ENCODE data around the gene TTC34. TPM values are rescaled to one million over a fixed set of nuclear protein-coding genes. Genes with fewer than 3 reads are reported as not detected.

Gene TTC34
- total RNA-seq, 1 donor from 2014 or later: under 0.01 TPM

DNA sequence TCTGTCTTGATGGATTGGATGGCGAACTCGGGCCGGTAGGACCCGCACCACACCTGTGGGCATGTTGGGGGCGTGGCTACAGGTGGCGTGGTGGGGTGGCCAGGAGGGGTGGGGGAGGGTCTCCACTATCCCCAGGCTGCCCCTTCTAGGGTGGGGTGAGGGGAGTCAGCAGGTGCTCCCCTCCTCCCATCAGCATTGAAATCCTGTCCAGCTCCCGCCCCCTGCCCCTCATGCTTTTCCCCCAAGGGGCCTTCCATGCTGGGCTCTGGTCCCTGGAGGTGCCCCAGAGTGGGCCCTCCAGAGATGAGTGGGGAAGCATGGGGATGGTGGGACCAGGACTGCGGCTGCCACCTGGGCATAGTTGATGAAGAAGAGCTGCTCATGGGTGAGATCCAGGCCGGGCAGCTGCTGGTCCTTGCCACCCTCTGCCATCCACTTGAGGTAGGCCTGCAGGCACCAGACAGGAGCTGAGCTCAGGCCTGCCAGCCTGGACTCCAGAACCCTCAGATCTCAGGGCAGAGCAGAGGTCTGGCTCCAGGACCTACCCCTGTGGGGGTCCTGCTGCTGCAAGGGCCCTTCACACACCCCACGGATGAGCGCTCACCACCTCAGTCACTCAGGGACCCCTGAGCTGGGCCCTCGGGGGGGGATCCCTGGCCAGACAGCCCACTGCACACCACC is 209.8 kb downstream of the TTC34 start:
- peaks cover 4% of the 10 kb centered on the region for H3K36me3 ChIP-seq (ENCODE audit: control insufficient read depth, insufficient read depth, low read length)
- H3K4me3 ChIP-seq (ENCODE audit: low read depth, low read length): no peak overlapping the region
- no peaks in the 10 kb centered on the region for H3K27me3 ChIP-seq (ENCODE audit: control insufficient read depth, insufficient read depth, low read length)
- TF ChIP-seq, protein P1, sequence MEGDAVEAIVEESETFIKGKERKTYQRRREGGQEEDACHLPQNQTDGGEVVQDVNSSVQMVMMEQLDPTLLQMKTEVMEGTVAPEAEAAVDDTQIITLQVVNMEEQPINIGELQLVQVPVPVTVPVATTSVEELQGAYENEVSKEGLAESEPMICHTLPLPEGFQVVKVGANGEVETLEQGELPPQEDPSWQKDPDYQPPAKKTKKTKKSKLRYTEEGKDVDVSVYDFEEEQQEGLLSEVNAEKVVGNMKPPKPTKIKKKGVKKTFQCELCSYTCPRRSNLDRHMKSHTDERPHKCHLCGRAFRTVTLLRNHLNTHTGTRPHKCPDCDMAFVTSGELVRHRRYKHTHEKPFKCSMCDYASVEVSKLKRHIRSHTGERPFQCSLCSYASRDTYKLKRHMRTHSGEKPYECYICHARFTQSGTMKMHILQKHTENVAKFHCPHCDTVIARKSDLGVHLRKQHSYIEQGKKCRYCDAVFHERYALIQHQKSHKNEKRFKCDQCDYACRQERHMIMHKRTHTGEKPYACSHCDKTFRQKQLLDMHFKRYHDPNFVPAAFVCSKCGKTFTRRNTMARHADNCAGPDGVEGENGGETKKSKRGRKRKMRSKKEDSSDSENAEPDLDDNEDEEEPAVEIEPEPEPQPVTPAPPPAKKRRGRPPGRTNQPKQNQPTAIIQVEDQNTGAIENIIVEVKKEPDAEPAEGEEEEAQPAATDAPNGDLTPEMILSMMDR (IDR thresholded peaks at IDR 0.05; ENCODE audit: insufficient read depth, low read length, severe bottlenecking): no peak
- DNase-seq (ENCODE audit: low read depth) (no peak), FAIRE-seq (no peak)

DNA sequence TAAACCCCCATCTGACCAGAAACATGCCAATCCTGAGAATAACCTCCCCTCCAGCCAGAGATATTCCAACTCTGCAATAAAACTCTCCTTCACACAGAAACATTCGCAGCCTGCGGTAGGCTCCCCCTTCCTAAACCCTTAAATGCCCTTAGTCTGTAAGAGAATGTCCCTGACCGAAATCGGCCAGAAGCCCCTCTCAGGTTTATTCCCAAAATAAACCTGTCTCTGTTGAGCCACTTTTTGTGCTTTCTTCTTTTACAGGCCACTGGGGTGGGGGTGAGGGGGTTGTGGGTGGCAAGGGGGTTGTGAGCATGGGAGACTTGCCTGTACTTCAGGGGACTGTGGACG is 210.3 kb downstream of the TTC34 start:
- no peak for FAIRE-seq
- H3K27me3 ChIP-seq (ENCODE audit: control insufficient read depth, insufficient read depth, low read length): no peaks in the 10 kb centered on the region
- TF ChIP-seq, protein P1 (IDR thresholded peaks at IDR 0.05; ENCODE audit: insufficient read depth, low read length, severe bottlenecking): no peak

DNA sequence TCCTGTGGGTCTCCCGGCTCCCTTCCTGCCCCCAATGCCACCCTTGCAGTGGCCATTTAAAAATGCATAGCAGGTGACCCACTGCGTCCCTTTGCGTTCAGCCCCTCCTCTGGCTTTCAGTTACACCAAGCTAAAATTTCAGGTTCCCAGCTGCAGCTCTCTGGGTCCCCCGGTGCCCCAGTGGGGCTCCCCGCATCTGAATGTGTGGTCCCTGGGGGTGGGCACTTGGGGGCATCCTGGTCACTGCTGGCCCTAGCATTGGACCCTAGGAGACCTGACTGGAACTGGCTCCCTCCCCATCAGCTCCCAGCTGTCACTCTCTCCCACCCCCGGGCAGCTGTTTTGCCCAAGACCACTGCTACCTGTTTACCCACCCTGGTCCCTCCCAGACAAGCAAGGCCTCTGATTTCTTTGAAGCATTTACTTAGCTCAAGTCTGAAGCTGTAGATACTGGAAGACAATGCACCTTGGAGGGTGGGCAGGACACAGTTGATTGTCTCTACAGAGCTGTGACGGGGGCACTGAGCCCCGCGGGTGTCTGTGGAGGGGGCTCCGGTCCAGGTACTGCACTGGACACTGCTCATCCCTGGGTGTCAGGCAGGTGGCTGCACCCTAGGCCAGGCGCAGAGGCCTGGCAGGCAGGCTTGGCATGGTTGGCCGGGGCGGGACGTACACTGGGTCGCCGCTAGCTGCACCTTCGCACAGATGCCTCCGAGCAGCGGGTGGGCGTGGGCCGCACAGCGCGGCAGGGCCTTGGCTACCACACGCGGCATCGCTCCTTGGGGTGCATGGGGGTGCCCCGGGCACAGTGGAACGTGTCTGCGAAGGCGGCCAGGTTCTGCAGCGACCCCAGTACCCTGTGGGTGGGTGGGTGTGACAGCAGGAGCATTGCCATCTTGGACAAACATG is 211.0 kb downstream of the TTC34 start:
- peaks cover 4% of the 10 kb centered on the region for H3K36me3 ChIP-seq (ENCODE audit: control insufficient read depth, insufficient read depth, low read length)
- DNase-seq (ENCODE audit: low read depth) (no peak), FAIRE-seq (no peak)
- no peaks in the 10 kb centered on the region for H3K27me3 ChIP-seq (ENCODE audit: control insufficient read depth, insufficient read depth, low read length)
- TF ChIP-seq, protein P1 (IDR thresholded peaks at IDR 0.05; ENCODE audit: insufficient read depth, low read length, severe bottlenecking): no peak
- H3K4me3 ChIP-seq (ENCODE audit: low read depth, low read length): no peak overlapping the region

More for the DNA sequence above, 210.3 kb downstream of the TTC34 start:
- H3K4me3 ChIP-seq (ENCODE audit: low read depth, low read length): no peak overlapping the region
- no peak for DNase-seq (ENCODE audit: low read depth)
- H3K36me3 ChIP-seq (ENCODE audit: control insufficient read depth, insufficient read depth, low read length): peaks cover 4% of the 10 kb centered on the region

DNA sequence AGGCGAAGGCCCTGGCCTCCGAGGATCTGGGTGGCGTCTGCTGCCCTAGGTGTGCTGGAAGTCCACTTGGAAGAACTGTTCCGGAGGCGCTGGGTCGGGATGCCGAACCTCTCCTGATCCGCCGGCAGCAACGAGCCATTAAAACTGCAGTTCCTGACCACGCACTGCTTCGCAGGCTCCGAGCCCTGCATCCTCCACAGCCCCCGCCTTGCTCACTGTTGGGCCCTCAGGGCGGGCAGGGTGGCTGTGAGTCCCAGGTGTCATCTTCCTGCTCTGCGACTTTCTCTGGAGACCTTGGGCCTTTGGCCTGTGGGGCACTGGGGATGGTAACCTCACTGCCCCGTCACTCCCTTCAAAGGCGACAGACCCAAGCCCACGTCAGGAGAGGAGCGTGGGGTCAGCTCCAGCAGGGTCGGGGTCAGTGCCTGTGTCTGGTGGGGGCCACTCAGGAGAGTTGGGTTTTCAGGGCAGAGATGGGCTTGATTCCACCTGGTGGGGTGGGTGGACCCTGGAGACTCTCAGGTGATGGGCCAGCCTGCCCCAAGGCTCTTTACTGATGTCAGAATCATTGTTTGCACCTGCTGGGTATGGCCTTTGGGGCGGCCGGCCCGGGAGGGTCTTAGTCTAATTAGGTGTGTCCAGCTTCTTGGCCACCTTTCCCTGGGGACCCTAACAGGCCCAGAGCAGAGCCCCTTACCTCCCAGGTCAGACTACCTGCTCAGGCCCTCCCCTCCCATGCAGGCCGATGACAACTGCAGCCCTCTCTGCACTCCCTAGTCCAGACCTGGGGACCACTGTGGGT is 211.9 kb downstream of the TTC34 start:
- DNase-seq (ENCODE audit: low read depth): no peak
- no peak for FAIRE-seq
- Histone ChIP-seq H3K27me3 (ENCODE audit: control insufficient read depth, insufficient read depth, low read length) (no peaks in the 10 kb centered on the region), H3K4me3 (ENCODE audit: low read depth, low read length) (no peak overlapping the region), H3K36me3 (ENCODE audit: control insufficient read depth, insufficient read depth, low read length) (peaks cover 4% of the 10 kb centered on the region)
- TF ChIP-seq, protein P1 (IDR thresholded peaks at IDR 0.05; ENCODE audit: insufficient read depth, low read length, severe bottlenecking): no peak

DNA sequence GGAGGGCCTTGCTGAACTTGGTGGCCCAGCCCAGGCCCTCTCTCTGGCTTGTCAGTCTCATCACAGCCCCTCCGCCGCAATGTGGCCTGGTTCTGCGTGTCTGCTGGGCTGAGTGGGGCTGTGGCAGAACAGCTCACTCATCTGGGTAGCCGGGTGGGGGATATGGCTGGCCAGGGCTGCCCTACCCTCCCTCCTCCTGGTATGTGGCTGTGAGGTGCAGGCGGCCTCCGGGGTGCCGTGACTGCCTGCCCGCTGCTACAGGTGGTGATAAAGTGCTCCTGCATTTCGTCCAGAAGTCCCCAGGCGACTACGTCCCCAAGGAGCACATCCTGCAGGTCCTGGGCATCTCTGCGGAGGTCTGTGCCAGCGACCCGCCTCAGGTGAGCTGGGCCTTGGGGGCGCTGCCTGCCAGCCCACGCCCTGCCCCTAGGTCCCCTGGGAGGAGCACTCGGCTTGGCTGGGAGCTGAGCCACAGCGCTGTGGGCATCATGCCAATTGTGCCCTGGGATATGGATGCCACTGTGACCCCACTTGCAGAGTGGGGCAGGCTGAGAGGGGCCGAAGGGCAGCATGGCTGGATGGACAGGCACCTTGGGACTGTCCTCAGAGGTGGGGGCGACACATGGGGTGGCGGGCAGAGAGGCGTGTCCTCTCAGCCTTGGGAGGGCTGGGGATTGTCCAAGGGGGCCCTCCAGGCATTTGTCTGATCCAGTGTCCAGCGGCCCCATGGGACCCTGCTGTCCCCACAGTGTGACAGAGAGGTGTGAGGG is 212.6 kb downstream of the TTC34 start:
- H3K27me3 ChIP-seq (ENCODE audit: control insufficient read depth, insufficient read depth, low read length): no peaks in the 10 kb centered on the region
- FAIRE-seq: no peak
- H3K4me3 ChIP-seq (ENCODE audit: low read depth, low read length): no peak overlapping the region
- peaks cover 4% of the 10 kb centered on the region for H3K36me3 ChIP-seq (ENCODE audit: control insufficient read depth, insufficient read depth, low read length)
- TF ChIP-seq, protein P1 (IDR thresholded peaks at IDR 0.05; ENCODE audit: insufficient read depth, low read length, severe bottlenecking): no peak
- no peak for DNase-seq (ENCODE audit: low read depth)

All from bronchial epithelial cell (primary cell).